T-helper 17 cell (primary cell): Measurements from ENCODE around the gene RAB6C. TPM values are rescaled to one million over a fixed set of nuclear protein-coding genes. Genes with fewer than 3 reads are reported as not detected.
"Not testable (repeated sequence)": the region's sequence is repeated elsewhere in the genome, so short reads cannot be mapped to it uniquely, and the experiment has no call there.

ENCODE experiments used
- ATAC-seq: fragments of 150-1000 bp; cut with Tn5 transposase; 2 replicates; pipeline ENCODE4 v1.10.0; 2021; ENCODE audit warnings: mild to moderate bottlenecking, moderate library complexity
- DNase-seq, 3 donors: peaks; one replicate each; pipeline versions ENCODE4 v3.0.0 to v3.0.0-alpha.2; 2020 to 2021
- H3K9me3 ChIP-seq: one replicate; pipeline ENCODE4 v1.7.0; 2013; ENCODE audit warnings: low read length, mild to moderate bottlenecking; ENCODE audit not compliant: control insufficient read depth, poor library complexity, severe bottlenecking
- H3K27ac Mint-ChIP-seq: one replicate; pipeline ENCODE4 v1.8.0; 2022; ENCODE audit warnings: mild to moderate bottlenecking, moderate library complexity, mixed read lengths
- H3K27me3 Mint-ChIP-seq: one replicate; pipeline ENCODE4 v1.8.0; 2022; ENCODE audit warnings: mixed read lengths
- H3K36me3 Mint-ChIP-seq: one replicate; pipeline ENCODE4 v1.8.0; 2022; ENCODE audit warnings: low read depth, mixed read lengths
- H3K4me1 Mint-ChIP-seq: one replicate; pipeline ENCODE4 v1.8.0; 2022; ENCODE audit warnings: mild to moderate bottlenecking, mixed read lengths
- H3K4me3 Mint-ChIP-seq: one replicate; pipeline ENCODE4 v1.8.0; 2022; ENCODE audit warnings: mild to moderate bottlenecking, moderate library complexity, mixed read lengths
- total RNA-seq, 4 donors: library from RNA in 2 of 4; stranded (reverse) in 2 of 4; gene quantifications; one replicate each; pipeline ENCODE4 v1.2.3 and lab custom pipeline; 2022 to 2026

The RAB6C gene
- total RNA-seq, 2 donors from 2014 or later, result not detected

- H3K27me3 Mint-ChIP-seq, result peaks cover 48% of the 10 kb centered on the region
- H3K27ac Mint-ChIP-seq, ATAC-seq, H3K36me3 Mint-ChIP-seq, H3K4me1 Mint-ChIP-seq, H3K9me3 ChIP-seq, DNase-seq, H3K4me3 Mint-ChIP-seq: not testable (repeated sequence)
Observed at GRCh38 chr2:129968605-129969004, 10.9 kb upstream of the RAB6C start.

GRCh38 chr2:129975016-129975774 lies 4.3 kb upstream of the RAB6C start:
- Mint-ChIP-seq H3K27me3 (peaks cover 55% of the 10 kb centered on the region), H3K4me3 (no peak overlapping the region), H3K27ac (no peak overlapping the region), H3K36me3 (peaks cover under 1% of the 10 kb centered on the region), H3K4me1 (peaks cover 3% of the 10 kb centered on the region)
- H3K9me3 ChIP-seq, result no peaks in the 10 kb centered on the region
- ATAC-seq (no peak), DNase-seq (no peak)

GRCh38 chr2:129976969-129977368 lies 2.5 kb upstream of the RAB6C start:
- H3K27me3 Mint-ChIP-seq, result peaks cover 66% of the 10 kb centered on the region
- not testable (repeated sequence) for DNase-seq, H3K9me3 ChIP-seq, H3K36me3 Mint-ChIP-seq, H3K4me3 Mint-ChIP-seq, ATAC-seq, H3K27ac Mint-ChIP-seq, H3K4me1 Mint-ChIP-seq

GRCh38 chr2:129977986-129978385 lies 1.5 kb upstream of the RAB6C start:
- no peak overlapping the region for H3K27ac Mint-ChIP-seq
- peaks cover 66% of the 10 kb centered on the region for H3K27me3 Mint-ChIP-seq
- no peaks in the 10 kb centered on the region for H3K9me3 ChIP-seq
- no peak overlapping the region for H3K4me3 Mint-ChIP-seq
- H3K4me1 Mint-ChIP-seq, result peaks cover 7% of the 10 kb centered on the region
- H3K36me3 Mint-ChIP-seq, result peaks cover 2% of the 10 kb centered on the region
- no peak for ATAC-seq
- no peak for DNase-seq

- H3K4me3 Mint-ChIP-seq, result peak overlapping the region; percentile 34
- ATAC-seq, H3K9me3 ChIP-seq, H3K27ac Mint-ChIP-seq, H3K4me1 Mint-ChIP-seq, DNase-seq, H3K36me3 Mint-ChIP-seq: not testable (repeated sequence)
- peaks cover 55% of the 10 kb centered on the region for H3K27me3 Mint-ChIP-seq
Observed at GRCh38 chr2:129980246-129980645, 780 bp downstream of the RAB6C start.

GRCh38 chr2:129981689-129982088 lies 2.2 kb downstream of the RAB6C start:
- H3K36me3 Mint-ChIP-seq, H3K9me3 ChIP-seq, H3K4me1 Mint-ChIP-seq, DNase-seq, H3K4me3 Mint-ChIP-seq, ATAC-seq, H3K27ac Mint-ChIP-seq: not testable (repeated sequence)
- peaks cover 59% of the 10 kb centered on the region for H3K27me3 Mint-ChIP-seq

- DNase-seq (no peak), ATAC-seq (no peak)
- Mint-ChIP-seq H3K27me3 (peaks cover 44% of the 10 kb centered on the region), H3K36me3 (peaks cover 2% of the 10 kb centered on the region), H3K27ac (no peak overlapping the region), H3K4me1 (peaks cover 5% of the 10 kb centered on the region), H3K4me3 (no peak overlapping the region)
- H3K9me3 ChIP-seq, result no peaks in the 10 kb centered on the region
Observed at GRCh38 chr2:129984426-129984825, 5.0 kb downstream of the RAB6C start.

GRCh38 chr2:129992415-129993006 lies 13.0 kb downstream of the RAB6C start:
- H3K9me3 ChIP-seq, H3K36me3 Mint-ChIP-seq, DNase-seq, H3K4me3 Mint-ChIP-seq, H3K4me1 Mint-ChIP-seq, ATAC-seq, H3K27ac Mint-ChIP-seq: not testable (repeated sequence)
- H3K27me3 Mint-ChIP-seq, result peaks cover 44% of the 10 kb centered on the region

- DNase-seq, H3K36me3 Mint-ChIP-seq, ATAC-seq, H3K4me1 Mint-ChIP-seq, H3K27ac Mint-ChIP-seq, H3K9me3 ChIP-seq, H3K4me3 Mint-ChIP-seq: not testable (repeated sequence)
- H3K27me3 Mint-ChIP-seq, result peaks cover 43% of the 10 kb centered on the region
Observed at GRCh38 chr2:129993151-129993550, 13.7 kb downstream of the RAB6C start.

GRCh38 chr2:129996657-129997237 lies 17.3 kb downstream of the RAB6C start:
- not testable (repeated sequence) for H3K9me3 ChIP-seq, ATAC-seq, H3K4me3 Mint-ChIP-seq, DNase-seq, H3K27ac Mint-ChIP-seq, H3K4me1 Mint-ChIP-seq, H3K36me3 Mint-ChIP-seq
- peaks cover 31% of the 10 kb centered on the region for H3K27me3 Mint-ChIP-seq

- ATAC-seq, H3K27ac Mint-ChIP-seq, H3K9me3 ChIP-seq, H3K4me3 Mint-ChIP-seq, H3K36me3 Mint-ChIP-seq, H3K4me1 Mint-ChIP-seq, DNase-seq: not testable (repeated sequence)
- H3K27me3 Mint-ChIP-seq, result peaks cover 21% of the 10 kb centered on the region
Observed at GRCh38 chr2:129998771-129999170, 19.3 kb downstream of the RAB6C start.

GRCh38 chr2:130005862-130006261 lies 26.4 kb downstream of the RAB6C start:
- peaks cover 42% of the 10 kb centered on the region for H3K27me3 Mint-ChIP-seq
- not testable (repeated sequence) for H3K27ac Mint-ChIP-seq, H3K4me3 Mint-ChIP-seq, H3K36me3 Mint-ChIP-seq, H3K4me1 Mint-ChIP-seq, H3K9me3 ChIP-seq, DNase-seq, ATAC-seq

GRCh38 chr2:130016701-130017100 lies 37.2 kb downstream of the RAB6C start:
- not testable (repeated sequence) for H3K4me1 Mint-ChIP-seq, DNase-seq, ATAC-seq, H3K9me3 ChIP-seq, H3K27ac Mint-ChIP-seq, H3K4me3 Mint-ChIP-seq, H3K36me3 Mint-ChIP-seq
- peaks cover 13% of the 10 kb centered on the region for H3K27me3 Mint-ChIP-seq
